SK-MEL-5 (cell line): ENCODE results near the gene MTA1. TPM values are rescaled to one million over a fixed set of nuclear protein-coding genes. Genes with fewer than 3 reads are reported as not detected.
A peak's percentile ranks its signal among the peaks of the same experiment; 100 is the strongest.

Source experiments
- DNase-seq: peaks from one replicate; pipeline ENCODE4 v3.0.0-alpha.2; 2016; ENCODE audit warnings: low read depth, low spot score
- in situ Hi-C: cut with HindIII; loops from 2 replicates; pipeline ENCODE4 v1.10.0; 2016; ENCODE audit warnings: low sequenced_read_pairs, high pct_unique_total_duplicates, low pct_unique_long_range_greater_than_20kb
- total RNA-seq: library from RNA; depleted of rRNA; stranded (reverse); fragments of >200 nt; shearing (Covaris generic); gene quantifications from 2 replicates; pipeline ENCODE4 v1.2.3, GENCODE V29; 2014

Gene MTA1
- total RNA-seq, 1 experiment from 2014 or later = 36.3 TPM

DNA sequence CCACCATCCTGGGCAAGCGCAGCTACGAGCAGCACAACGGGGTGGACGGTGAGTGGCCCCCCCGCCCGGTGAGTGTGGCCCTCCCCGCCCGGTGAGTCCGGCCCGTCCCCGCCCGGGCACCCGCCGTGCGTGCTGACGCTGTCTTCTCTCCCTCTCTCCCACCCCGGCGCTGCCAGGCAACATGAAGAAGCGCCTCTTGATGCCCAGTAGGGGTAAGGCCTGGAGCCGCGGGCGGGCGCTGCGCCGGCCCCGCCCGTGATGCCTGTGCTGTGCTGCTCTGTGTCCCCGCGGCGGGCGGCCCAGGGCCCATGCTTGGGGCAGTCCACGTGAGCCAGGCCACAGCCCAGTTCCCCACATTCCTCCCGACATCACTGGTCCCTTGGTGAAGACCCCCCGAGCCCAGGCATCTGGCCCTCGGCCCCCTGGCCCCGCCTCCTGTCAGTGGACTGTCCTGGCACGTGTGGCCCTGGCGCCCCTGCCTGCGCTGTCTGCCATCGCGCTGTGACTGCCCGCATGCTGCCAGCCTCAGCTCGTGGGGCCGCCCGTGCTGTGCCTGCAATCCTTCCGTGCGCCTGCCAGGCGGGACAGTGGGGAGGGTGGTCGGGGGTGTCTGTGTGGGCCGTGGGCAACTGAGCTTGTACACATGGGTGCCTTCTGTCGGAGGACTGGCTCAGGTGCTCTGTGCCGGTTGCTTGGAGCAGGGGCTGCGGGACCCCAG lies 47.1 kb downstream of the MTA1 start:
- in situ Hi-C loops = no loop called here
- DNase-seq = no peak

DNA sequence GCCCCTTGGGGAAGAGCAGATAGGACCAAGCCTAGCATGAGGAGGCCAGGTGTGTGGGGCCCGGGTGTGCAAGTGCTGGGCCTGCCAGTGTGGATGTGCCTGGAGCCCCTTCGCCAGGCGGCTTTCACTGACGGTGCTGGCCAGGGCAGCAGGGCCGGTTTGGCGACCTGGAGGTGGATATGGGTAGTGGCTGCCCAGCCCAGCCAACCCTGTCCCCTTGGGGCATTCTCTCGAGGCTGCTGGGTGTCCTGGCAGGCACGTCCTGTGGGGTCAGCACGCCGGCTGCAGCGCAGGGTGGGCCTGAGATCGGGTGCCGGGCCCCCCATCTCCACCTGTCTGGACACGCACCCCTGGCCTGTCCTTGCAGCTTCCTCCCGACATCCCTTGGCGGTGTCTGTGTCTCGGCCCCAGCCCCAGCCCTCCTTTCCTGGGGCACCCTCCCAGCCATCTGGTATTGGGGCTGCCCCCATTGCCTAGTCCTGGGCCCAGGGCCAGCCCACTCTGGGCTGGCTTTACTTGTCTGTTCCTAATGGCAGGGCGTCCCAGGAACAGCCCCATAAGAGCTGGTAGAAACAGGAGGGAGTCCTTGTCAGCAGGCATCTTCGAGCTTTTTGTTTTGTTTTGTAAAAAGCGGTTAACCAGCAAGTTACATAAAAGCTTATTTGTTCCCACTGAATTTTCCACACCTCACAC lies 47.8 kb downstream of the MTA1 start:
- no peak for DNase-seq
- in situ Hi-C loops = no loop called here

DNA sequence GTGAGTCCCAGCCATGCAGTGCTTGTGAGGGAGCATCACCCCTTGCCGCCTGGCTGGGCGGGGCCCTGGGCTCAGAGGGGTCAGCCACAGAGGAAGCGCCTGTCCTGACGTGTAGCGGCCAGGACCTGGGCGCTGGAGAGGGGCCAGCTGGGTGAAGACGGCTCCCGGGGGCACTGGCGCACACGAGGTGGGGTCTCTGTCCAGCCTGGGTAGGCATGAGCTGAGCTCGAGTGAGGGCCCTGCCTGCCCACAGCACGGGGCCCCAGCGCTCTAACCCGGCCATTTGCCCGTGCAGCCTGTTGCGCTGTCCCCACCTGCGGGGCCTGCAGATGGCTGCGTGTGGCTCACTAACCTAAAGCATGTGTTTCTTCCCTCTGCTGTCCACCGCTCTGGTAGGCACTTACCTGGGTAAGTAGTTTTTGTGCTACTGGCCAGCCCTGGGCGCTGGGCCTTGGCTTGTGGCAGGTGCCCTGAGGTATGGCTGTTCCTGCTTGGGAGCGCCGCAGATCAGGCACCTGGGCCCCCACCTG lies 48.4 kb downstream of the MTA1 start:
- in situ Hi-C loops = no loop called here
- DNase-seq = no peak

DNA sequence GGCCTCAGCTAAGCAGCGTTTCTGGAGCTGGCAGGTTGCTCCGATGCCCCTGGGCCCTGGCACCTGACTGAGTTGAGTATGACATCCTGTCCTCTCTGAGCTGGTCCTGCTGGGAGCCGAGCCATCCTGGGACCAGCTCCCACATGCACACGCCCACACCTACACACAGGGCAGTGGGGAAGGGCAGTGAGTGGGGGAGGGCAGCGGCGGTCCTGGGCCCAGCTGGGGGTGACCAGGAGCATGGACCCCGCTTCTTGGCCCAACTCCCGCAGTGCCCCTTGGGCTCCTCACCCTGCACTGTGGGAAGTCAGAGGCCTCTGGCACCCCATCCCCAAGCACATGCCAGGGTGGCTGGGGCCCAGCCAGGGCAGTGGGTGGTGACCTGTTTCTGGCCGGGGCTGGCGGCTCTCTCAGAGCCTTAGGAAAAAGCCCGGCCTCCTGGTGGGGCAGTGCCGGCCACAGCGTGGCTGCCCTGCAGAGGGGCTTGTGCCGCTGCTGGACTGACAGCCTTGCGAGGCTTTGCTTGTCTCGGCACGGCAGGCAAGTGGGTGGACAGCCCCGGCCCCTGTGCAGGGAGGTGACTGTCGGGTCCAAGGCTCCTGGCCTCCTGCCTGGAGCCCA lies 49.1 kb downstream of the MTA1 start:
- no peak for DNase-seq
- in situ Hi-C loops = no loop called here

DNA sequence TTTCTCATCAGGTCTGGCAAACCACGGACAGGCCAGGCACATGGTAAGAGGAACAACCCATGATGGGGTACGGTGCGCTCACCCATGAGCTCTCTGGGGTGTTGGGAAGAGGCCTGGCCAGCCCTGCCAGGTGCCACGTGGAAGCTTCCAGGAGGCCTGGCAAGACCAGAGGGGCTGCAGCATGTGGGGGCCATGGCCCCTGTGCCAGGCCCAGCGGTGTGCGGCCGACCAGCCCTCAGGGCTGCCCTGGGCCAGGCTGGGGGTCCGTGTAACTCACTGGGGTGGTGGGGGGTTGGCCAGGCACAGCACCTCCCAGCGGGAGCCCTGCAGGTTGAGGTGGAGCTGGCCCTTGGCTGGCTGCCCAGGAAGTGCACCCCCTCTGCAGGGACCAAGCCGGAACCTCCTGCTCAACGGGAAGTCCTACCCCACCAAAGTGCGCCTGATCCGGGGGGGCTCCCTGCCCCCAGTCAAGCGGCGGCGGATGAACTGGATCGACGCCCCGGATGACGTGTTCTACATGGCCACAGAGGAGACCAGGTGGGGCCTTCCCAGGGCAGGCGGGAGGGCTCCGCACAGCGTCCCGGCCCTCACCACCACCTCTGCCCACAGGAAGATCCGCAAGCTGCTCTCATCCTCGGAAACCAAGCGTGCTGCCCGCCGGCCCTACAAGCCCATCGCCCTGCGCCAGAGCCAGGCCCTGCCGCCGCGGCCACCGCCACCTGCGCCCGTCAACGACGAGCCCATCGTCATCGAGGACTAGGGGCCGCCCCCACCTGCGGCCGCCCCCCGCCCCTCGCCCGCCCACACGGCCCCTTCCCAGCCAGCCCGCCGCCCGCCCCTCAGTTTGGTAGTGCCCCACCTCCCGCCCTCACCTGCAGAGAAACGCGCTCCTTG lies 50.1 kb downstream of the MTA1 start:
- DNase-seq = no peak
- in situ Hi-C loops = no loop called here

DNA sequence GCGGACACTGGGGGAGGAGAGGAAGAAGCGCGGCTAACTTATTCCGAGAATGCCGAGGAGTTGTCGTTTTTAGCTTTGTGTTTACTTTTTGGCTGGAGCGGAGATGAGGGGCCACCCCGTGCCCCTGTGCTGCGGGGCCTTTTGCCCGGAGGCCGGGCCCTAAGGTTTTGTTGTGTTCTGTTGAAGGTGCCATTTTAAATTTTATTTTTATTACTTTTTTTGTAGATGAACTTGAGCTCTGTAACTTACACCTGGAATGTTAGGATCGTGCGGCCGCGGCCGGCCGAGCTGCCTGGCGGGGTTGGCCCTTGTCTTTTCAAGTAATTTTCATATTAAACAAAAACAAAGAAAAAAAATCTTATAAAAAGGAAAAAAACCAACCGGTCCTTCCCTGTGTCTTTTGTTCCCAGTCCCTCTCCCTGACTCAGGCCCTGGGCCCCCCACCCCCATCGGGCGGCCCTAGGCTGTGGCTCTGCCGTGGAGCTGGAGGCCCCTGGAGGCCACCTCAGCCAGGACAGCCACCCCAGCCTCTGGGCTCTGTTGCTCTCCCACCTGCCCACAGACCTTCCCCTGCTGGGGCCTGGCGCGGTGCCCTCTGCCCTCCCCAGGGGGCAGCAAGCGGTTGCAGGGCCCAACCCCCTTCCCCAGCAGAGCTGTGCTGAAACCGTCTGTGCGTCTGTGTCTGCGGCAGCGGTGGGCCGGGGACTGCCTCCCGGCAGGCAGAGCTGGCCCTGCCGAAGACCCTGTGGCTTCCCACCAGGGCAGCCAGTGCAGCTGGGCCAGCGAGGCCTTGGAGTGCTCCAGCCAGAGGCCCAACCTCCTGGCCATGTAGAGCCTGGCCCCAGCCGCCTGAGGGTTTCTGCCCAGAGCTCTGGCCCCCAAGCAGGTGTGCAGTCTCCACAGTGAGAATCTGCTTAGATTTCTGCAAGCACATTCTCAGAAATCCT lies 51.0 kb downstream of the MTA1 start:
- in situ Hi-C loops = no loop called here
- no peak for DNase-seq

DNA sequence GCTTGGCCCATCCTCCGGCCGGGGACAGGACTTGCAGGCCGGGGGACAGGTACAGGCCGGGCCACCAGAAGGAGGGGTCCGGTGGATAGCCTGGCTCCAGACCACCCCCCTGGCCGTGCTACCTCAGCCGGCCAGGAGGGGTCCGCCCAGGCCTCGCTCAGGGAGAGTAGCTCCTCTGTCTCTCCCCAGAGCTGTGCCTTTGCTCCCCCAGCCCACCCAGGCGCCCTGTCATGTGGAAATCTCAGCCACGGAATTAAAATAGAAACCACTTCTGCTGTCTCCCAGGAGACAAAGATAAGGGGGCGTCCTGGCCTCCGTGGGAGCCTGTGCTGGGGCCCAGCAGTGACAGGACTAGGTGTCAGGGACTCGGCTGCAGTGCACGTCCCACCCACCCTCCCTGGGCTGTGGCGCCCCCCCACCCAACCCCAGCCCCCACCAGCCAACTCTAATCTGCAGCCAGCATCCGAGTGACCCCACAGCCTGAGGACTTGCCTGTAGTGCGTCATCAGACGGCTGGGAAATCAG lies 51.7 kb downstream of the MTA1 start:
- in situ Hi-C loops = no loop called here
- no peak for DNase-seq

DNA sequence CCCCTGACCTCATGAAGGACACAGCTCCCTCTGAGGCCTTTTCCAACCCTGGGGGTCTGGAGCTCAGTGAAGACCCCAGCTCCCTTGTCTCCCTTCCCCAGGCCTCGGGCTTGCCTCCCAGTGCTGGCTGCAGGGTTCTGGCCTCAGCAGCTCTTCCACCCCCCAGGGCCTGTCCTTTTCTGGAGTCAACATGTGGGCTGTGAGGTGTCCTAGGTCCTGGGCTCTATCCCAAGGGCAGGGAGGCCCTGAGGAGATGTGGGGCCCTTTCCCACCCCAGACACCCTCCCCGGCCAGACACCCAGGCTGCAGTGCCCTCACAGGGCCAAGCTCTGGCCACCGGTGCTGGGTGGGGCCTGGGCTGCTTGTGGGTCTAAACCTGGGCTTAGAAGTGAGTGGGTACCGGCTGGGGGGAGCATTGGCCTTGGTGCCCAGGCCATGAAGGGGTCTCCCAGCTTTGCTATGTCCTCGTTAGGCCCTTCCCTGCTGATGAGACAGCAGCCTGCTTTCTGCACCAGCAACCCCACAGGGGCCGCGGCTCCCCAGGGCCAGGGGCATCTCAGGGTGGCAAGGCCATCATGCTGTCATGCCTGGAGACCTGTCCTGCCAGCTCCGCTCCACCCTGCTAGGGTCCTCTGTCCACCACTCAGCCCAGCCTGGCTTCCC lies 52.3 kb downstream of the MTA1 start:
- in situ Hi-C loops = no loop called here
- DNase-seq = no peak

DNA sequence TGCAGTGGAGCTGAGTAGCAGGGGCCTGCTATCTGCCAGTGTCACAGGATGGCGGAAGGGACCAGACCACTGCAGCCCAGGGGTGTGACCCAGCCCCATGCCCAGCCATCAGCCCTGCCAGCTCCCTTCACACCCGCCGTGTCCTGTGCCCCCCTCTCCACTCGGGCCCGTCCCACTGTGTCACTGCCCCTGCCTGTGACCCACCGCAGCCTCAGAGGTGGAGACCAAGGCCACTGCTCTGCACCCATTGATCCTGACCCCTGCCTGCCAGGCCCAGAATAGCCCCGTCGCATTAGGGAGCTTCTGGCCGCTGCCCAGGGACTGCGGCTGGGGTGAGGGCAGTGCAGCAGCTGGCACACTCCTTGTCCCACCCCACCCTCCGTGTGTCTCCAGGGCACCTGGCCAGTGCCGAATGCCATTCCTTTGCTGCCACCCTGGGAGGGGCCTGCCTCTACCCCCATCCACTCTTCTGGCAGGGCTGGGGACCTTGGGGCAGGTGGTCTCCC lies 52.9 kb downstream of the MTA1 start:
- in situ Hi-C loops = no loop called here
- no peak for DNase-seq

DNA sequence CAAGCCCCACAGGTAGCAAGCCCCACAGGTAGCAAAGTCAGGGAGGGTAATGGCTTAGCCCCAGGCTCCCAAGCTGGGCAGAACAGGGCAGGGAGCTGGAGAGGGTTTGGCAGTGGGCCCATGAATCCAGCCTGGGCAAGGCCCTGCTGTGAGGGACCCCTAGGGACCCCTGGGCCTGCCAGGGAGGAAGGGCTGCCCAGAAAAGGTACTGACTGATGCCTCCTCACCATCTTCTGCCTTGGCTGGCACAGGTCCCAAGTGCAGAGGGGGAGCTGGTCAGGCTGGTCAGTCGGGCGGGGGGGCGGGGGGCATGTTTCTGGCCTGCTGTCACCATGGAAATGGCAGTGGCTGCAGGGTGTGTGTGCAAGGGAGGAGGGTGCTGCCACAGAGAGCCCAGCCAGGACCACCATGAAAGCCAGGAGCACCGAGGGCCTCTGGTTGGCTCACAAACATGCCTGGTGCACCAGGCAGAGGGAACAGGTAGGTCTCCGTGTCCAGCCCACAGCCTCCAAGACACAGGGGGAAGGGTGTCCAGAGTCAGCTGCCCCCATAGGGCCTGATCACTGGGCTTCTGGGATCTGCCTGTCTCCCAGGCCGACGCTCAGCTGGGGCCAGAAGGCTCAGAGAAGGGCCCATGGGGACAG lies 53.5 kb downstream of the MTA1 start:
- in situ Hi-C loops = no loop called here
- DNase-seq = no peak

DNA sequence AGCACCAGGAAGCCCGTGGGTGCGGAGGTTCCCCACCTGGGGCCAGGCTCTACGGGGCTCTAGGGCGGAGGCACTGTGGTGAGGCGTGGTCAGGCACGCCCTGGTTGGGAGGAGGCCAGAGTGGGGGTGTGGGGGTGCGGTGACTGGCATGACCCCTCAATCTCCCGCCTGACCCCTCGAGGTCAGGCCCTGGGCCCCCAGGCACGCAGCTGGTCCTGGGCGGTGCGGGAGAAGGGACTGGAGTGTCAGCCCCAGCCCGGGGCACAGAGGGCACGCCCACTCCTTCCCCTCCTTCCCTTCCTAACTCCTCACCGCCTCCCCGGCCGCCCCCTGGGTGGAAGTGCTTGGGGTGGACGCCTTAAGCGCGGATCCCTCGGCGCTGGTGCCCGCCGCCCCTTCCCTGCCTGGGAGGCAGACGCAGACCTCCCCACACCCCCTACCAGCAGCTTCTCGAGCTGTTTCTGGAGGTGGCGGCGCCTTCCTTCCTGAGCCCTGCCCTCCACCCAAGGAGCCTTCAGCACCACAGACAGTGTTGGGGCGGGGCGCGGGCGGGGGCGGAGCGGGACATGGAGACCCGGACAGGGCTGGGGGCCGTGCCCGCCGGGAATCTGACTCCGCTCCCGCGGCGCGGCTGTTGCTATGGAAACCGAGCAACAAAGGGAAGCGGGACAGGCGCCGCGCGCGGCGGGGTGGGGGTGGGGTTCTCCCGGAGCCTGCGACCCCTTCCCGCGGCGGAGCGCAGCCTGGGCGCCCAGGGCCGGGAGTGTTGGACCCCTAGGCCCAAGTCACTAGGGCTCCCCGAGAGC lies 54.3 kb downstream of the MTA1 start:
- DNase-seq = peak; percentile 55
- in situ Hi-C loops = no loop called here

DNA sequence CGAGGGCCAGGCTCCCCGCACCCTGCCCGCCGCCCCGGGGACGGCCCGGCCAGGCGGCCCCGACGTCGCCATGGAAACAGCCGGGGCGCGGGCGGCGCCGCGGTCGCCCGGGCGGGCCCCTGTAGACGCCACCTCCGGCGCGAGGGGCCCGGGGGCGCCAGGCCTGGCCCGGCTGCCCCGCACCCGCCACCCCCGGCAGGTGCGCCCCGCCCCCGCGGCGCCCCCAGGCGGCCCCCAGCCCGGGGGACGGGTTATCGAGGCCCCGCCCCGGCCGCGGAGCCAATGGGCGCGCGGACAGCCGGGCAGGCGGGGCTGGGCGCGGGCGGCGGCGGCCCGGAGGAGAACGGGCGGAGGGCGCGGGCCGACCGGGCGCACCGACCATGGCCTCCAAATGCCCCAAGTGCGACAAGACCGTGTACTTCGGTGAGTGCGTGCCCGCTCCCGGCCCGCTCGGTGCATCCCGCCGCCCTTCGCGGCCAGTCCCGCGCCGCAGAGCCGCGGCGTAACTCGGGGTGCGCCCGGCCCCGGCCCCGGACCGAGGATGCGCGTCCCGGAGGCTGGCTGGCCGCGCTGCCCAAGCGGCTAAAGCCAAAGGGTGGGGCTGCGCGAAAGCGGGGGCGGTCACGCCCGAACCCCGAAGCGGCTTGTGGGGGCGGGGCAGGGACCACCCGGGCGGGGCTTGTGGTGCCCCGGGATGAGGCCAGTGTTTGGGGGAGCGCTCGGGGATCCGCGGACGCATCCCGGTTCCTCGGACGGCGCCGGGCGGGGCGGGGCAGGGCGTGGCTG lies 55.0 kb downstream of the MTA1 start, which contains the start of gene CRIP2:
Gene CRIP2 (plus strand): TSS at position 339 of the 786 bp plus-strand sequence. CDS start 42 bp downstream, at position 381.
- DNase-seq = peak; percentile 30
- in situ Hi-C loops = no loop called here

DNA sequence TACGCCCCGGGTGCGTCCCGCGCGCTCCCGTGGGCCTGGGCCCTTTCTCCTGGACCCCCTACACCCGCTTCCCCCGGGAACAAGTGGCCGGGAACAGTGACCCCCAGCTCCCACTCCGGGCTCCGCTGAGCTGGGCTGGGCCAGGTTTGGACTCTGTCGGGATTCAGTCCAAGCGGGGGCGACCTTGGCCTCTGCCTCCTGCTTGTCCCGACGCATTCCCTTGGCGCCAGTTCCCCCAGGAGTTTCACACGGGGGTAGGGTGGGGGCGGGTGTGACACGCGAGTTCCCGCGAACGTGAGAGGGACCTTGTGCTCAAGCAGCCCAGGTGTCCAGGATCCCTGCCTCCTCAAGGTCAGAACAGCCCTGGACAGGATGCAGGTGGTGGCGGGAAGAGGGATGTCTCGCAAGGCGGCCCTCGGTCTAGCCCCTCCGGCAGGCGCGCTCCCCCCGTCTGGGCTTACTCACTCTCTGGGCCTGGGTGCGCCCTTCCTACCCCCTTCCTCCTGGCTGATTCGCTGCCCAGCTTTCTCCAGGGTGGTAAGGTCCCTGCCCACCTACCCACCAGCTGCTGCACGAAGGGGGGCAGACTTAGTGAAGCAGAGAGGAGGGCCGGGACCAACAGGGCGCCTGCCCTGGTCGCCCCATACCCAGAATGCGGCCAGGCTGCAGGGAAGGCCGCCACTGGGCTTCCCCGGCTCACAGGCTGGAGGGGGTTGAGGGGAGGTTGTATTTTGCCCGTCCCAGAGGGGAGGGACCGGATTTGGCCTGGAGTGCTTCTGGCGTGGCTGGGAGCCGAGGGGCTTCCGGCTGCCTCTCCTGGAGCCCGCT lies 55.9 kb downstream of the MTA1 start:
- in situ Hi-C loops = no loop called here
- DNase-seq = no peak
